ENCODE measurements around the gene PAWR. TPM values are rescaled to one million over a fixed set of nuclear protein-coding genes. Genes with fewer than 3 reads are reported as not detected.

PAWR gene
- total RNA-seq, 3 donors from 2014 or later (not counting 1 experiment from before 2014, with no cell fraction given) = 3.2 to 8.1 (median 5.3) TPM

- DNase-seq (no peak), ATAC-seq (no peak)
- Mint-ChIP-seq H3K36me3 (no peaks in the 10 kb centered on the region), H3K4me1 (no peaks in the 10 kb centered on the region), H3K27ac (no peak overlapping the region), H3K4me3 (no peak overlapping the region), H3K27me3 (ENCODE audit: low read depth in 2 of 2) (no peaks in the 10 kb centered on the region), H3K9me3 (no peaks in the 10 kb centered on the region)
- H3K4me3 ChIP-seq (ENCODE audit: low read length) = no peak overlapping the region
- TF ChIP-seq CTCF (IDR thresholded peaks at IDR 0.05) = no peak
- no peaks in the 10 kb centered on the region for H3K9me3 ChIP-seq (ENCODE audit: control insufficient read depth, insufficient read depth, low read length)
- no peak overlapping the region for H3K27ac ChIP-seq (ENCODE audit: low read length)
- no peaks in the 10 kb centered on the region for H3K4me1 ChIP-seq (ENCODE audit: control insufficient read depth, insufficient read depth, low read length)
- H3K36me3 ChIP-seq (ENCODE audit: control insufficient read depth, insufficient read depth, low read length) = no peaks in the 10 kb centered on the region
- intact Hi-C loops (cut with micrococcal nuclease) = no loop called here
- H3K27me3 ChIP-seq (ENCODE audit: control insufficient read depth, insufficient read depth, low read length) = no peaks in the 10 kb centered on the region
- WGBS (ENCODE audit: insufficient coverage) = 90% methylated on average over 1 of the region's 2 CpGs
Observed at GRCh38 chr12:79624378-79624777, 66.4 kb downstream of the PAWR start.

GRCh38 chr12:79619872-79620562 is 70.7 kb downstream of the PAWR start:
- no peaks in the 10 kb centered on the region for H3K9me3 ChIP-seq (ENCODE audit: control insufficient read depth, insufficient read depth, low read length)
- Mint-ChIP-seq H3K4me1 (no peaks in the 10 kb centered on the region), H3K9me3 (no peaks in the 10 kb centered on the region), H3K36me3 (no peaks in the 10 kb centered on the region), H3K27me3 (ENCODE audit: low read depth in 2 of 2) (no peaks in the 10 kb centered on the region), H3K27ac (no peak overlapping the region), H3K4me3 (no peak overlapping the region)
- H3K36me3 ChIP-seq (ENCODE audit: control insufficient read depth, insufficient read depth, low read length) = no peaks in the 10 kb centered on the region
- WGBS (ENCODE audit: insufficient coverage) = 86% methylated on average over 2 of the region's 3 CpGs
- DNase-seq (no peak), ATAC-seq (no peak)
- intact Hi-C loops (cut with micrococcal nuclease) = no loop called here
- H3K4me1 ChIP-seq (ENCODE audit: control insufficient read depth, insufficient read depth, low read length) = no peaks in the 10 kb centered on the region
- no peak overlapping the region for H3K4me3 ChIP-seq (ENCODE audit: low read length)
- H3K27me3 ChIP-seq (ENCODE audit: control insufficient read depth, insufficient read depth, low read length) = no peaks in the 10 kb centered on the region
- H3K27ac ChIP-seq (ENCODE audit: low read length) = no peak overlapping the region
- no peak for TF ChIP-seq CTCF (IDR thresholded peaks at IDR 0.05)

GRCh38 chr12:79618848-79619404 is 71.8 kb downstream of the PAWR start:
- no peak for TF ChIP-seq CTCF (IDR thresholded peaks at IDR 0.05)
- H3K4me3 Mint-ChIP-seq = no peak overlapping the region
- Histone ChIP-seq H3K36me3 (ENCODE audit: control insufficient read depth, insufficient read depth, low read length) (no peaks in the 10 kb centered on the region), H3K4me1 (ENCODE audit: control insufficient read depth, insufficient read depth, low read length) (no peaks in the 10 kb centered on the region), H3K27me3 (ENCODE audit: control insufficient read depth, insufficient read depth, low read length) (no peaks in the 10 kb centered on the region), H3K4me3 (ENCODE audit: low read length) (no peak overlapping the region), H3K9me3 (ENCODE audit: control insufficient read depth, insufficient read depth, low read length) (no peaks in the 10 kb centered on the region), H3K27ac (ENCODE audit: low read length) (no peak overlapping the region)
- intact Hi-C loops (cut with micrococcal nuclease) = no loop called here
- no peak overlapping the region for H3K27ac Mint-ChIP-seq
- ATAC-seq (no peak), DNase-seq (no peak)
- 60% methylated on average over 1 of the region's 2 CpGs for WGBS (ENCODE audit: insufficient coverage)
- H3K4me1 Mint-ChIP-seq = no peaks in the 10 kb centered on the region
- no peaks in the 10 kb centered on the region for H3K36me3 Mint-ChIP-seq
- H3K27me3 Mint-ChIP-seq (ENCODE audit: low read depth in 2 of 2) = no peaks in the 10 kb centered on the region
- H3K9me3 Mint-ChIP-seq = no peaks in the 10 kb centered on the region

GRCh38 chr12:79617696-79618095 is 73.1 kb downstream of the PAWR start:
- no peaks in the 10 kb centered on the region for H3K4me1 ChIP-seq (ENCODE audit: control insufficient read depth, insufficient read depth, low read length)
- no peak for DNase-seq
- no peaks in the 10 kb centered on the region for H3K9me3 Mint-ChIP-seq
- no peaks in the 10 kb centered on the region for H3K9me3 ChIP-seq (ENCODE audit: control insufficient read depth, insufficient read depth, low read length)
- H3K27ac ChIP-seq (ENCODE audit: low read length) = no peak overlapping the region
- no peak overlapping the region for H3K4me3 ChIP-seq (ENCODE audit: low read length)
- no peaks in the 10 kb centered on the region for H3K27me3 Mint-ChIP-seq (ENCODE audit: low read depth in 2 of 2)
- no peaks in the 10 kb centered on the region for H3K36me3 Mint-ChIP-seq
- H3K4me3 Mint-ChIP-seq = no peak overlapping the region
- no peak overlapping the region for H3K27ac Mint-ChIP-seq
- H3K27me3 ChIP-seq (ENCODE audit: control insufficient read depth, insufficient read depth, low read length) = no peaks in the 10 kb centered on the region
- 92% methylated on average over 4 of the region's 4 CpGs for WGBS (ENCODE audit: insufficient coverage)
- H3K4me1 Mint-ChIP-seq = no peaks in the 10 kb centered on the region
- H3K36me3 ChIP-seq (ENCODE audit: control insufficient read depth, insufficient read depth, low read length) = no peaks in the 10 kb centered on the region
- intact Hi-C loops (cut with micrococcal nuclease) = no loop called here
- ATAC-seq = no peak
- TF ChIP-seq CTCF (IDR thresholded peaks at IDR 0.05) = no peak

Measured in natural killer cell (primary cell).